ENCODE data around the gene MAP2K6. TPM values are rescaled to one million over a fixed set of nuclear protein-coding genes. Genes with fewer than 3 reads are reported as not detected.

The MAP2K6 gene
- total and polyA plus RNA-seq, 2 of the 8 experiments (the other 6 are each of a cell fraction or from before 2014, with no cell fraction given): 11.0 to 44.1 TPM

GRCh38 chr17:69367298-69367697 lies 47.2 kb upstream of the MAP2K6 start (continued):
- TF ChIP-seq CHD7 (IDR thresholded peaks at IDR 0.05; ENCODE audit: insufficient replicate concordance, low read length) (no peak), TBP (IDR thresholded peaks at IDR 0.05; ENCODE audit: low read depth, low read length) (no peak), BCL11A (IDR thresholded peaks at IDR 0.05; ENCODE audit: low read depth in 2 of 2, low read length in 2 of 2) (no peak), EGR1 (IDR thresholded peaks at IDR 0.05; ENCODE audit: borderline replicate concordance, low read depth, low read length) (no peak), SAP30 (IDR thresholded peaks at IDR 0.05; ENCODE audit: insufficient read depth, insufficient replicate concordance, low read length) (no peak), ZNF274 (IDR thresholded peaks at IDR 0.05; ENCODE audit: borderline replicate concordance, extremely low read depth, low read length) (no peak), JUND (IDR thresholded peaks at IDR 0.05; ENCODE audit: low read length) (no peak), BACH1 (IDR thresholded peaks at IDR 0.05; ENCODE audit: low read length) (no peak)

Measured in H1 (cell line).